H4 (cell line): ENCODE data around the gene GPHB5. TPM values are rescaled to one million over a fixed set of nuclear protein-coding genes. Genes with fewer than 3 reads are reported as not detected.
"Not testable (repeated sequence)": the region's sequence is repeated elsewhere in the genome, so short reads cannot be mapped to it uniquely, and the experiment has no call there.

Experiments used
- DNase-seq: peaks from one replicate; pipeline ENCODE4 v3.0.0-alpha.2; 2015; ENCODE audit warnings: low spot score
- total RNA-seq: library from RNA; depleted of rRNA; stranded (reverse); fragments of >200 nt; shearing (Covaris generic); gene quantifications from 2 replicates; pipeline ENCODE4 v1.2.3, GENCODE V29; 2014; rRNA removed

GPHB5 gene
- total RNA-seq = not detected in 2 replicates

- no peak for DNase-seq
Measured at GRCh38 chr14:63318835-63319234, at the start of gene GPHB5. Gene GPHB5 (minus strand): TSS chr14:63318935. CDS start chr14:63317849, 1,086 bp downstream.

GRCh38 chr14:63367742-63368364 lies 49.1 kb upstream of the GPHB5 start:
- DNase-seq = no peak

GRCh38 chr14:63362389-63362819 lies 43.7 kb upstream of the GPHB5 start:
- no peak for DNase-seq

GRCh38 chr14:63361790-63362189 lies 43.1 kb upstream of the GPHB5 start:
- DNase-seq = no peak

- DNase-seq = no peak
Measured at GRCh38 chr14:63357841-63358240, 39.1 kb upstream of the GPHB5 start.

- no peak for DNase-seq
Measured at GRCh38 chr14:63345826-63346225, 27.1 kb upstream of the GPHB5 start.

GRCh38 chr14:63344336-63344735 lies 25.6 kb upstream of the GPHB5 start:
- DNase-seq = no peak

GRCh38 chr14:63343878-63344277 lies 25.1 kb upstream of the GPHB5 start:
- DNase-seq = no peak

- no peak for DNase-seq
Measured at GRCh38 chr14:63342371-63342770, 23.6 kb upstream of the GPHB5 start.

- no peak for DNase-seq
Measured at GRCh38 chr14:63328787-63329737, 10.3 kb upstream of the GPHB5 start.

- DNase-seq = no peak
Measured at GRCh38 chr14:63326840-63327239, 8.1 kb upstream of the GPHB5 start.

GRCh38 chr14:63322897-63323573 lies 4.3 kb upstream of the GPHB5 start:
- no peak for DNase-seq

GRCh38 chr14:63322472-63322871 lies 3.7 kb upstream of the GPHB5 start:
- DNase-seq = no peak

- DNase-seq = no peak
Measured at GRCh38 chr14:63308723-63309317, 9.9 kb downstream of the GPHB5 start.

GRCh38 chr14:63304429-63304828 lies 14.3 kb downstream of the GPHB5 start:
- not testable (repeated sequence) for DNase-seq

- no peak for DNase-seq
Measured at GRCh38 chr14:63301891-63302534, 16.7 kb downstream of the GPHB5 start.

GRCh38 chr14:63300854-63301253 lies 17.9 kb downstream of the GPHB5 start:
- DNase-seq = no peak

- no peak for DNase-seq
Measured at GRCh38 chr14:63299351-63300110, 19.2 kb downstream of the GPHB5 start.

- no peak for DNase-seq
Measured at GRCh38 chr14:63297372-63298063, 21.2 kb downstream of the GPHB5 start.

- DNase-seq = no peak
Measured at GRCh38 chr14:63296060-63296563, 22.6 kb downstream of the GPHB5 start.
